AG08396 (cell line): ENCODE measurements around the gene EIF5B.

Experiments used
- DNase-seq: peaks from one replicate; pipeline ENCODE4 v3.0.0; 2012; ENCODE audit warnings: low spot score, mixed read lengths

The EIF5B gene

DNA sequence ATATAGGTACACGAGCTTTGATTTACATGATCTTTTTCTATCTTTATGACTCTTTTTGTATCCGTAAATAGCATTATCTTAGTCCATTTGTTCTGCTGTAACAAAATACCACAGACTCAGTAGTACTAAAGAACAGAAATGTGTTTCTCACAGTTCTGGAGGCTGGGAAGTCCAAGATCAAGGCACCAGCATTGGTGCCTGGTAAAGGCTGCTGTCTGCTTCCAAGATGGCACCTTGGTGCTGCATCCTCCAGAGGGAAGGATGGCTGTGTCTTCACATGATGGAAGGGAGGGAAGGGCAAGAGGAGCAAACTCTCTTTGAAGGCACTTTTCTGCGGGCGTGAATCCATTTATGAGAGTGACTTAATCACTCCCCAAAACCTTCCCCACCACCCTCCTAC lies 36.0 kb downstream of the EIF5B start:
- DNase-seq: no peak

DNA sequence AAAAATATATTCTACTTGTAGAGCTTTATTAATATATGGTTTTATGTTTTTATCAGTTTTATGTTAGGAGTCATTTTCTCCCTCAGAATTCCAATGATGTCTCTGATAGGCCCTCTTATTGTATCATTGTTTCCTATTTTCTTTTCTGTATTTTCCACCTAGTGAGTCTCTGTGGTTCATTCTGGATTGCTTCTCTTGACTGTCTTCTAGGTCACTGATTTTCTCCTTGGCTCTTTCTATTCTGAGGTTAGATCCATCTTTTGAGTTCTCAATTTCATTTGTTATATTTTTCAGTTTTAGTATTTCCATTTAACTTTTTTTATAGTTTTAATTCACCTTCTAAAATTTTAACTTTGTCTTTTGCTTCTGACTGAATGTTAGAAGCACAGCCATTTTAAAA lies 37.6 kb downstream of the EIF5B start:
- DNase-seq: no peak

DNA sequence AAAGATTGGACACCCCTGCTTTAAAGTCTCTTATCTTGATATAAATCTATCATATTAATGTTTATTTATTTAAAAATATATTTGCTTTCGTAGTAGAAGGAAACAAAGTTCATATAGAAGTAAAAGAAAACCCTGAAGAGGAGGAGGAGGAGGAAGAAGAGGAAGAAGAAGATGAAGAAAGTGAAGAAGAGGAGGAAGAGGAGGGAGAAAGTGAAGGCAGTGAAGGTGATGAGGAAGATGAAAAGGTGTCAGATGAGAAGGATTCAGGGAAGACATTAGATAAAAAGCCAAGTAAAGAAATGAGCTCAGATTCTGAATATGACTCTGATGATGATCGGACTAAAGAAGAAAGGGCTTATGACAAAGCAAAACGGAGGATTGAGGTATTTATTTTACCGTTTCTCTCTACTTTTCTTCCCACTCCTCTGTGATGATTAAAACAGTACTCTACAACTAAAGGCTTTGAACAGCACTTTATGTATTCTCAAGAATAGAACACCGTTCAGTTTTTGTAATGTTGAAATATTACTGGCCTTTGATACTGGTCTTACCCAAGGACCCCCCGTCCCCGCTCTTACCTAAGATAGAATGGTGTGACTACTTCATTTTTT lies 39.2 kb downstream of the EIF5B start:
- DNase-seq: no peak

DNA sequence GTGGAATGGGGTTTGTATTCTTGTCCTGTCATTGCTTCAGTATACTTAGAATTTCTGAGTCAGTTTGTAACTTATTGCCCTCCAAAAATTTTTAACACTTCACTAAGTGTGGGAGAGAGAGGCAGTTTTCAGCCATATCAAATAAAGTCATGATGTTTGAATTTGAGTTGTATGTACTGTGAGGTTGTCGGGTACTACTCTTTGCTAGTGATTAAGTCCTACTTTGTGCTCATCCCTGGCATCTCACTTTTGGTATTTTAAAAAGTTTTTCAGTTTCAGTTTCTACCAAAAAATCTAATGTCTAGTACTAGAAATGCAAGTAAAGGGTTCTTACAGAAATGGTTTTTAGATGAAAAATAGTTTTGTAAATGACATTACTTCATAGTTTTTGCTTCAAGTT lies 40.7 kb downstream of the EIF5B start:
- DNase-seq: no peak

DNA sequence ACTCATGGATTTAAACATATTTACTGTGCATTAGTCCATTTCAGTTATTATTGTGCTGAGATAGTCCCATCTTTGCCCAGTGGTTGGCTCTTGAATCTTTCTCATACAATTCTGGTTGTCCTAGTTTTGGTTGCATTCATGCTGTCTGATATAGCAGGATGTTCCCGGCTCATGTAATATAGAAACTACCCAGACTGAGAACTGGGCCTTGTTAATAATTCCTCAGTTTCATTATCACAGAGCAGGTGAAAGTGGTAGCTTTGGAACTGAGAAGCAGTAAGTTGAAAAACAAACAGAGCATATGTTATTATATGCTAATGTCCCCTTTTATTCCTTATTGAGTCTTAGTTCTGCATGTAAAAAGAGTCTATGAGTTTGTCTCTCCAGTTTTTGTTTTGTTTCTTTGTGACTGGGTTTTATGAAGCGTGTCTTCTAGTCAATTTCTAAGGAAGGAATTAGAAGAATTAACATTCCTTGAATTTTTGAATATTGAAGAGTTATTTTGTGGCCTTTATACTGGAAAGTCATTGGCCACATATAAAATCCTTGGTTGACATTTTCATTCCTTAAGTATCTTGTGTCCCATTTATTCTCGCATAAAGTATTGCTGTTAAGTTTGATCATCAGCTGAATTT lies 43.3 kb downstream of the EIF5B start:
- DNase-seq: no peak

DNA sequence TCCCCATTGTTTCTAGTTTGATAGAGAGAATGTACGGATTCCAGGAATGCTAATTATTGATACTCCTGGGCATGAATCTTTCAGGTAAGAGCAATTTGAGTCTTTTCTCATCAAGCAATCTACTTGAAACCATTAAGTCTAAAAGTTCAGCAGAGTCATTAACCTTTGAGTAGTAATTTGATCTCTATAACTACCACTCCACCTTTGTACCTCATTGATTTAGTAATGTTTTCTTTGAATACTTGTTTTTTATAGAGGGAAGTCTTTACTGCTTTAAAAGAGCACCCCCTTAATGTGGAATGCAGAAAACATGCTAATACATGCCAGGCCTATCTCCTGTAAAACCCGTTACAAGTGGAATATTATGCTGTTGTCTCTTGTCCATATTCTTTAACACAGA lies 45.0 kb downstream of the EIF5B start:
- DNase-seq: no peak

DNA sequence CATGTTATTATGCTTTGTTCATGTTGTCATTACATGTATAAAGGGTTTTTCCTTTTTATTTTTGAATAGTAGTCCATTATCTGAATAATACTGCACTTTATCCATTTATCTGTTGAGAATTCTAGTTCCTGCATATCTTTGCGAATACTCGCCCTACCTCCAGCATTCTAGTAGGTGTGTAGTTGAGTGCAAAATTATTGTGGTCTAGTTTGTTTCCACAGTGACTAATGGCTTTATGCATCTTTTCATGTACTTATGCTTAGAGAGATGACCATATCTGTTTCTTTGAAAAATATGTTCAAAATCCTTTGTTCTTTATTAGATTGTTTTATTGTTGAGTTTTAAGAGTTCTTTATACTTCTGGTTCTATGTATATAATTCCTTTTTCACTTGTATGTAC lies 48.8 kb downstream of the EIF5B start:
- DNase-seq: no peak

DNA sequence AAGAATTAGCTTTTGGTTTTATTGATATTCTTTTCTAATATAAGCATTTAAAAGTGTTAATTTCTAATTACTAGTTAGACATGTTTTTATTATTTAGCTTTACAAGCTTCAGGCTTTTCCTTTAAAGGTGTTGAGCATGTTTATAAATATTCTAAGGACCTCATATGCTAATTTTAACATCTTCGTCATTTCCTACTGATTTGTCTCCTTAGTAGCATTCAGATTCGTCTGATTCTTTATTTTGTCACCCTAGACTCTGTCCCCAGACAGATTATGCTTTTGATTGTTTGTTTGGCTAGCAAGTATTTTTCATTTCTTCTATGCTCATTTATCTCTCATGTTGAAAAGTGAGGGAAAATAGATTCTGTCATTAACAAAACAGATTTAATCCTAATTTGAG lies 51.7 kb downstream of the EIF5B start:
- DNase-seq: no peak

DNA sequence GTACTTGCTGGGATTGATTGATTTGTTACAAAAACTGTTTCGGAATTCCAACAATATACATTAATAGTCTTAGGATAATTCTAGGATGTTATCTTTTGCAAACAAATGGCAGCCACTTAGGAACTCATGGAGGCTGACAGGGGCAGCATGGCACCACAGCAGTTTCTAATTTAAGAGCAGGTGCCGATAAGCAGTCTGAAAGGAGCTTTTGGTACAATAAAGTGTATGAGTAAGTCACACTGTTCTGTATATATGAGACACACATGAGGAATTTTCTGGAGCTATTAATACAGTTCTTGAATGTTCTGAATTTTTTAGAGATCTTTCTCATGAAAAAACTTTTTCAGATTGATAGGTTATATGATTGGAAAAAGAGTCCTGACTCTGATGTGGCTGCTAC lies 52.2 kb downstream of the EIF5B start:
- peak; percentile 39 for DNase-seq

DNA sequence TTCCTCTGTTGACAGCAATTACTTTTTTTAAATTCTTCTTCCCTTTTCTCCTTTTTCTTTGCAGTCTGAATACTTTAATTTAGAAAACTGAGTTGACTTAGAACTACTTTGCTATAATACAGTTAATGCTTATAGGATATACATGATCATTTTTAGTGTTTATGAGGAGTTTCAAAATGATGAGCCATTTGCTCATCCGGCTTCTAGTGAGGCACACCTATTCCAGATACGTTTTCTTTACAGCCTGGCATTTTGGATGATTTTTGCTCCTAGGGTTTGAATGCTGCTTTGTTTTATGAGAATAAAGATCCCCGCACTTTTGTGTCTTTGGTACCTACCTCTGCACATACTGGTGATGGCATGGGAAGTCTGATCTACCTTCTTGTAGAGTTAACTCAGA lies 52.8 kb downstream of the EIF5B start:
- no peak for DNase-seq

DNA sequence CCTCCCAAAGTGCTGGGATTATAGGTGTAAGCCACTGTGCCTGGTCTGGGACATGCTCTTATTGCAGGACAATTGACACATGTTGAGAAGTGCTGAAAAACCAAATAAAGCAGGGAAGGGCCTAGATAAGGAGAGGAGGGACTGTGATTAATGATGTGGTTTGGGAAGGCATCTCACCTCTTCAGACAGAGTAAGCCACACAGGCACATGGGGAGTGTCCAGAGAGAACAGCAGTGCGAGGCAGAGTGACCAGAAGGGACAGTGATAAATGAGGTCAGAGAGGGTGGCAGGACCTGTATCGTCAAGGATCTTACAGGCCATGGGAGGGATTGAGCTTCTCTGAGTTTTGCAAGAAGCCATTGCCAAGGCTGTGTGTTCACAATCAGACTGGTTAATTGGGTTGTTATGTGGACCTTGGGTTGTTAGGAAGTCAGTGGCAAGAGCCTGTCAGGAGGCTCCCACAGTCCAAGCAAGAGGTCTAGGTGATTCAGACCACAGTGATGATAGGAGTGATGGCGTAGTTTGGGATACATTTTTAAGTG lies 58.5 kb downstream of the EIF5B start:
- no peak for DNase-seq

DNA sequence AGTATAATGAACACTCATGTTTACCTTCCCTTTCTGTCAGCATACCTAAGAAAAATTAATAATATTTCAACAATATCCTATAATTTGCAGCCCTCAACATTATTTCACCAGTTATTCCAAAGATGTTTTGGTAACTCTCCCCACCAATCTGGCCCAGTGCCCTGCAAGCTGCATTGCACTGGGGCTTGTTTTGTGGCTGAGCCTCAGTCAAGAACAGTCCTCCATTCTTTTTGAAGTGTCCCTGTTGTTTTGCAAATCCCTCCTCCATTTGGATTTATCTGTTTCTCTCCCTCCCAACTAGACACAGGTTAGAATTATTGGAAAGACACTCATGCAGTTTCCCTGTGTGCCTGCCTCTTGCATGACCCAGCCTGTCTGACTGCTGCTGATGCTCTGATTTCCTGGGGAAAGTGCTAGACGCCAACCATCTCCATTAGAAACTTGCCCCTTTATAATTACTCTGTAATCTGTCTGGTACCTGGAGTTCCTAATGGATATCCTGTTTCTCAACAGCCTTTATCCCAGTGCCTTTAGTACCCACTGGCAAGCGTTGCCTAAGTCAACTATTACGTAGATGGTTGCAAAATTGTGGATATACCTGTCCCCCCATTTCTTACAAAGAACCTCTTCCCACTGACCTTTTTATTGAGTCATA lies 60.2 kb downstream of the EIF5B start:
- no peak for DNase-seq

DNA sequence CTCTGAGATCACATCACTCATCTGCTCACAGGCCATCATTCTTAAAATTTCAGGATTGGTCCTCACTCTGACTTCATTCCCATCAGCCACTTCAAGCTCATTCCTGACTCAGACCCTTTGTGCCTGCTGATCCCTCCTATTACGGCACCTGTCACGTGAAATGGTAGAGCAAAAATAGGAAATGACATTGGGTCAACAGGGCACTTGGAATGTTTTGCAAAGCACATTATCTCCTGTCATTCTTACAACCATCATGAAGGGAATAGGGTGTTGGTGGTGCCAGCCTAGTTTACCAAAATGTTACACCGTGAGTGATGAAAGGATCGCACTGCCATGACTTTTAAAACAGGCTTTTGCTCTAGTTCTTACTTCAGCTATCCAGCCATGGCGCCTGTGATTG lies 61.1 kb downstream of the EIF5B start:
- no peak for DNase-seq

DNA sequence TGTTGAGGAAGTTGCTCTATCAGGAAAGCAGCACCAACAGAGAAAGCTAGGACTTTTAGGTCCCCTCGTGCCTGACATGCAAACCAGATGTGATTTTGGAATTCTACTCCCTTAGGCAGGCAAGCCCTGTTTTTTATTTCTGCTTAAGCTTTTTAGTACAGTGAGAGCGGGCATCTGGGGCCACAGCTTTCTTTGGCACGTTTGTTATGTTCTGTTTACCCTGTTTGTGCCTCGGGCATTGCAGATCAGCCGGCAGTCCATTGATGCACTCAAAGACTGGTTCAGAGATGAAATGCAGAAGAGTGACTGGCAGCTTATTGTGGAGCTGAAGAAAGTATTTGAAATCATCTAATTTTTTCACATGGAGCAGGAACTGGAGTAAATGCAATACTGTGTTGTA lies 61.9 kb downstream of the EIF5B start:
- DNase-seq: no peak

DNA sequence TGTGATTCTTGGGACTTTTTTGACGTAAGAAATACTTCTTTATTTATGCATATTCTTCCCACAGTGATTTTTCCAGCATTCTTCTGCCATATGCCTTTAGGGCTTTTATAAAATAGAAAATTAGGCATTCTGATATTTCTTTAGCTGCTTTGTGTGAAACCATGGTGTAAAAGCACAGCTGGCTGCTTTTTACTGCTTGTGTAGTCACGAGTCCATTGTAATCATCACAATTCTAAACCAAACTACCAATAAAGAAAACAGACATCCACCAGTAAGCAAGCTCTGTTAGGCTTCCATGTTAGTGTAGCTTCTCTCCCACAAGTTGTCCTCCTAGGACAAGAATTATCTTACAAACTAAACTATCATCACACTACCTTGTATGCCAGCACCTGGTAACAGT lies 62.6 kb downstream of the EIF5B start:
- DNase-seq: no peak

DNA sequence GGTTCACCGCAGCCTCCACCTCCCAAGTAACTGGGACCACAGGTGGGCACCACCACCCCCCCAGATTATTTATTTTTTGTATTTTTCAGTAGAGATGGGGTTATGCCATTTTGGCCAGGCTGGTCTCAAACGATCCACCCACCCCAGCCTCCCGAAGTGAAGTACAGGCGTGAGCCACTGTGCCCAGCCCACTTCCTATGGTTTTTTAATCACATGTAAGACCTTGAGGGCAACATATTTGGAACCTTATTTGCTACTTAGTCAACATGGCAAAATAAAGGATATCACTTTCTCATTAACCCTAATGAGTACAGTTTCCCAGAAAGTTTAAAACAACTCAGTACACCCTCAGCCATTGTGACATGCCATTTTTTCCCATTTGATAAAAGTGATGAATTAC lies 64.7 kb downstream of the EIF5B start:
- DNase-seq: no peak

DNA sequence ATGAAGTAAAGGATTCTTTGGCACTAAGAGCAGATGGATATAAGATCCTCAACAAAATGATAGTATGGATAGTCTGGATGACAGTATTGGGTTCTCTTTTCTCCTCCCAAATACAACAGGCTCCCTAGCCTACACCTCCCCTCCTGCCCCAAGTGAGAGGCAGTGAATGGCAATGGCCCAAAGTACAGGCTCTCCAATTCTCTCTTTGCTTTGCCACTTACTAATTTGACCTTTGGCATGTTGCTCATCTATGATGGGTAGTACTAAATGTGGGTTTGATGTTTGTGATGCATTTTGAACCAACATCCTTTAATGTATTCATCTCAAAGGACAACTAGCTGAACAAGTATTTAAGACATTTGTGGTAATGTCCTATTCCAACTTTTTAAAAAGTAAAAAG lies 65.9 kb downstream of the EIF5B start:
- no peak for DNase-seq

DNA sequence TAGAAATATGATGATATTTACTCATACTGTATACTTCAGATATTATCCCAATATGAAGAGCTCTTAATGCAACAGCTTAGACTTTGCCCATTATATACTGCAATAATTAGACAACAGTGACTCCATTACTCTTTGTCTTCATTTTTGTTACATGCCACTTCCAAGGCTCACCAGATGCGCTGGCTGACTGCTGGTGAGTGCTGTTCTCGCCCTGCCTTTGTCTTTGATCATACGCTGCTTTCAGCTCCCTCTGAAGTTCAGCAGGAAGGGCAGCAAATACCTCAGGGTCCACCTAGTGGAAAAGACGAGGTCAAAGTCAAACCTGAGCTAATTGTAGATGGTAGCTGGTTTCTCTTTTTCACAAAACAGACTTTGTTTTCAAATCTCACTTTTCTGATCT lies 66.3 kb downstream of the EIF5B start:
- DNase-seq: no peak

DNA sequence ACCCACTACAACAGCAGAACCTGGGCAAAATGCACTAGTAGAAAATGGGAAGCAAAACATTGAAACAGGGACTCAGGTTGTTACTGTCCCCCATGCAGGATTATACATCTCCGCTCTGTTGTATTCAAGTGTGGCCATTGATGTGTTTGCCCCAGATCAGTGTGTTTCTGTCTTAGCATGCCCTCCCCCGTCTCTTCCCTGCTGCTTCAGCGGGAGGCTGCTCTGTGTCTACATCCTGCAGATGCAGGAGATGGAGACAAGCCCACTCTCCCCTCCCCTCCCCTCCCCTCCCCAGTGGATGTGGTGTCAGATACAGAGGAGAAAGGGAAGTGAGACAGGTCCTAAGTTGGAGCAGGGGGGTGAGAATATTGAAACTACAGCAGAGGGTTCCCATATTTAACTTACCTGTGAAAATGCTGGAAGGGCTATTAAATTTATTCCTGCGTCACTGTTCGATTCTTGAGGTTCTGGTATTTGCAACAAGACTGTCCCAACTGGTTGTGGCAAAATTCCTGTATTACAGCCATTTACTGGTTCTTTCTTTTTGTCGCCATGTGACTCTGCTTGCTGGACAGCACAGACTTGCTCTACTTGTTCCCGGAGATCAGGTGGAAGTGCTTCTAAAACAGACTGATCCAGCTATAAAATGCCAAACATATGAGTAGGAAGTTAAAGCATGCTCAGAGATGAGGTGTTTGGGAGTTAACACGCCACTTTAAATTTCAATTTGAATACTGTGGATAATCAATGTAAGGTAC lies 67.0 kb downstream of the EIF5B start:
- DNase-seq: no peak

DNA sequence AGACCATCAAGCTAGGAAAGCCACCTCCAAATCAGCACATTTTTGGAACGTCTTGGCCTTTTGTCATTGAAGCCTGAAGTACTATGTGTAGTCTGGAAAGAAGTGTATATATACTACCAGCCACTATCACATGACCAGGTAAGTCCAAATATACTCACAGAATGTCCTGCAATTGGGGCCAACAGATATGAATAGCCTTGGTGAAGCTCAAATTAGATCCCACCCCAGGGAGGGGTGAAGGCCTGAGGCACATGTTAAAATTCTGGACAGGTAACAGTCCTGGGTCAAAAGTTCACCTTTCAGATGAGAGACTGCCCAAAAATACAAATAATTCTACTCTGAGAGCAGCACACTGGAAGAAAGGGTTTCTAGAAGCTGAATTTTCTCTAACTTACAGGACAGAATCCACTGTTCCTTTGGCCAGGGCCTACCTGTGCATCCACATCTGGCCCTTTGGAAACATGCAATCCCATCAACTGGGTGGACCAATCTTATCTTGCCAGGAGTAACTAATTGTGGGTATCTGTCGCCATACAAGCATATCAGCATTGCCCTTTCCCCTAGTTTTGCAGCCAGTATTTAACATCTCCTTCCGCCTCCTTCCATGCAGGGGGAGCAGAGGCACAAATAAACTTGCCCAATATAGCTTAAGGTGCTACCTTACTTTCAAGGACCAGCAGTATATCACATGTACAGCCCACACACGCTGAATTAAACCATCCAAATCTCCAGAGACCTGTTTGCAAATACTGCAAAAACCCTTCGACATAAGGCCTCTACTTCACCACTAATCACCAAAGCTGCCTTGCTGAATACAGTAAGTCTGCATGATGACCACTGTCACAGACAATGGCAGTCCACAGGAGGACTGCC lies 67.8 kb downstream of the EIF5B start:
- DNase-seq: no peak

DNA sequence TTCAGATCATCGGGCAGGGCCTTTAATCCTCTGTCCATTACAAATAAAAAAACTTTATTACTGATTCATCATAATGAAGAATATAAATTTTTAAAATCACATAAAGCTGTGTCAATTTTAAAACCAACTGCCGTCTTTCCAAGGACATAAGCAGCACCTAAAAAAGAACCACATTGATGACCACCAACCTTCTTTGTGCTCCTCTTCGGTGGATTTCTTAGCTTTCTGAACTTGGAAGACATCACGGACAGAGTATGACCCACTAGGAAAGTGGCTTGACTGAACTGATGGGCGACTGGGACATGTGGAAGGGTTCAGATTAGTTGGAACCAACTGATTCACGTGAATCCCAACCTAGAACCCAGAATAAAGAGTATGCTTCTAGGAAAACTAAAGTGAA lies 68.9 kb downstream of the EIF5B start:
- DNase-seq: no peak

DNA sequence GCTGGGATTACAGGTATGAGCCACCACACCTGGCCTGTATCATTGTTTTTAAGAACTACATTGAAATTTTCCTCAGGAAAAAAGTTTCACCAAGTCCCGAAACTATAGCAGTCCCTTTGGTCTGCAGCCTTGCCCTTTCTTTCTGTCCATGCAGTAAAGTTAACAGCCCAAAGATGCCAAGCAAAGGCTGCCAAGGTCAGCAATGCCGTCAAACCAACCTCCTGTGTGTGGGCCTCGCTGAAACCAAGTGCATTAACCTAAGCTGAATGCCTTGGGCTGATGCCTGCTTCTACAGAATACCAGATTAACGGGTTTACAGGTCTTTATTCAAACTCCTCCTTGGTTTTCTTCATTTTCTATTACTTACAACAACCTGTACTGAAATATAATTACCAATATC lies 73.1 kb downstream of the EIF5B start:
- DNase-seq: no peak
